Measurements from ENCODE around the gene C9orf78.

Gene C9orf78

DNA sequence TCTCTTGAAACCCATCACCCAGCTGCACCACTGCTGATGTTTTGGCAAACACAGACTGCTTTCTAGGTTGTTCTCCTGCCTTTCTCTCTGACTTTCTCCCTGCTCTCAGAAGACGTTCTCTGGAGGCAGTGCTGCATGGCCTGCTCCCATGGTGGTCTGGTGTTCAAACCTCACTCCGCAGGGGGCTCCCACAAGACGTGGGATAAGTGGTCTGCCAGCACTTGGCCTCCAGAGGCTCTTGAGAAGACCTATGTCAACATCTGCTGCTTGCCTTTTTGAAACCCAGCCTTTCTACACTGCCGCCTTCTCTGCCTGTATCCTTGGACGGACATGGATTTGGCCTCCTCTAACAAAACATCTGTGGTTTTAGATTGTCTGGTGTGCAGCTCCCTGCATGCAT lies 16.7 kb upstream of the C9orf78 start:
- Histone ChIP-seq H3K36me3 (ENCODE audit: control insufficient read depth, insufficient read depth, low read length, severe bottlenecking) (peaks cover 52% of the 10 kb centered on the region), H3K4me1 (ENCODE audit: control insufficient read depth, insufficient read depth, low read length) (no peaks in the 10 kb centered on the region), H3K27me3 (replicated peaks; ENCODE audit: control insufficient read depth, insufficient read depth, low read length) (no peaks in the 10 kb centered on the region), H3K4me3 (ENCODE audit: low read length) (no peak overlapping the region), H3K9me3 (ENCODE audit: control insufficient read depth, low read length) (no peaks in the 10 kb centered on the region), H3K9ac (ENCODE audit: low read length) (no peak overlapping the region)
- no peak for DNase-seq (ENCODE audit: low read depth)

DNA sequence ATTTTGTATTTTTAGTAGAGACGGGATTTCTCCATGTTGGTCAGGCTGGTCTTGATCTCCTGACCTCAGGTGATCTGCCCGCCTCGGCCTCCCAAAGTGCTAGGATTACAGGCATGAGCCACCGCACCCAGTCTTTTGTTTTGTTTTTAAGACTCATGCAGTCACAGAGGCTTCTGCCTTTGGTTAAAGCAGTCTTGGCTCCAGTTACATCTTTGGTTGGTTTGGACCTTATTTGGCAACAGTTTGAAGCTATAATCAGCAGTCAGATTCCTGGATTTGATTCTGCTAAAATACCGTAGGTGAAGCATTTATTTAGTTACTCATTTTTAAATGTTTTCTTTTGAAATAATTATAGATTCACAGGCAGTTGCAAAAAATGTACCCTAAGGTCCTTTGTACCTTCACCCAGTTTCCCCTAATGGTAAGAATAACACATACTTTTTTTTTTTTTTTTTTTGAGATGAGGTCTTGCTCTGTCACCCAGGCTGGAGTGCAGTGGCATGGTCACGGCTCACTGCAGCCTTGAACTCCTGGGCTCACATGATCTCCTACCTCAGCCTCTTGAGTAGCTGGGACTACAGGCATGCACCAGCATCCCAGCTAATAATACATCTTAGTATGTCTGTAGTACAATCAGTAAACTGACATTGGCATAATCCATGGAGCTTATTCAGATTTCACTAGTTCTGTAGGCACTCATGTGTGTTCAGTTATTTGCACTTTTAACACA lies 15.9 kb upstream of the C9orf78 start:
- H3K4me3 ChIP-seq (ENCODE audit: low read length) = no peak overlapping the region
- peak; percentile 48 for DNase-seq (ENCODE audit: low read depth)
- H3K36me3 ChIP-seq (ENCODE audit: control insufficient read depth, insufficient read depth, low read length, severe bottlenecking) = peaks cover 46% of the 10 kb centered on the region
- no peaks in the 10 kb centered on the region for H3K4me1 ChIP-seq (ENCODE audit: control insufficient read depth, insufficient read depth, low read length)
- H3K27me3 ChIP-seq (replicated peaks; ENCODE audit: control insufficient read depth, insufficient read depth, low read length) = no peaks in the 10 kb centered on the region
- H3K9me3 ChIP-seq (ENCODE audit: control insufficient read depth, low read length) = no peaks in the 10 kb centered on the region
- H3K9ac ChIP-seq (ENCODE audit: low read length) = no peak overlapping the region

DNA sequence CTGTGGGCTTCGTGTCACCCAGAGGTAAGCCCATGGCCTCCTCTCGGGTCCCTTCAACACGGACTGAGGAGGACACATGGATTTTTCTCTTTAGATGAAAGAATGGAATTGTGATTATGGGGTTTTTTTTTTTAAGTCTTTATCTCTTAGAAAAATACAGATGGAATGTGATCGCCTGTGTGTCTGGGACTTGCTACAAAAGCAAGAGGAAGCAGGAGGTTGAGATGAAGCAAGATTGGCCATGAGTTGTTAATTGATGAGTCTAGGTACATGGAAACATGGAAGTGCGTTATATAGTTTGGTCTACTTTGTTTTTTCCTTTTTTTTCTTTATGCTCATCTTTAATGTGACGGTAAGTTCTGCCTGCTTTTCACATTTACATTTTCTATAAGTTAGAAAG lies 14.8 kb upstream of the C9orf78 start:
- Histone ChIP-seq H3K4me3 (ENCODE audit: low read length) (no peak overlapping the region), H3K27me3 (replicated peaks; ENCODE audit: control insufficient read depth, insufficient read depth, low read length) (no peaks in the 10 kb centered on the region), H3K36me3 (ENCODE audit: control insufficient read depth, insufficient read depth, low read length, severe bottlenecking) (peaks cover 40% of the 10 kb centered on the region)

DNA sequence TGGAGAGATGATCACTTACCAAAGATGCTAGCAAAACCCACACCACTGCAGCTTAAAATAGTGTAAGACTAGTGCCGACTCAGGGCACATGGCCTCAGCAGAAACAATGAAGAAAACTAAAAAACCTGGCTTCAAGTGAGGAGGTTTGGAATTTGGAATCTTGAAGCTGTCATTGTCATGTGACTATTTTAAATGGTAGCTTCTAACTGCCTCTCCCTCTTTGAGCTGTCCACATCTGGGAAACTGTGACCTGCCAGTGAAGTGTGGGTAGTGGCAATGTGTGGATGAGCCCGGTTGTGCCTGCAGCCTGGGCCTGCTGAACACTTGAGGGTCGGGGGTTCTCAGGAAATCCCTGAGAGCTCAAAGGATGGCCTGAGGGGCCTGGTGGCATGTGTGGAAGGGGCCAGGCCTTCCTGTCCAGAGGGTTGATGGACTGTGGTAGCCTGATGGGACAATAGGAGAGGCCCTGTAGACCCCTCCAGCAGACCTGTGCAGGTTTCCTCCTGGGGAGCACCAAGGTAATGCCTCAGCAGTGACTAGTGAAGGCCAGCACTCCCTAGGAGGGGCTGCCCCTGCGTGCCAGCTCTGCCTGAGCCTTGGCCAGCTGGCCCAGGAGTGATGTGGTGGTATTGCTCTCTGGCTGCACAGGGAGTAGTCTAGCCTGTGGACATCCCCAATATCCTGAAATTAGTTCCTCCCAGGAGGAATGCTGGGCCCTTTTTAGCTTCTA lies 13.8 kb upstream of the C9orf78 start:
- Histone ChIP-seq H3K36me3 (ENCODE audit: control insufficient read depth, insufficient read depth, low read length, severe bottlenecking) (peaks cover 31% of the 10 kb centered on the region), H3K4me1 (ENCODE audit: control insufficient read depth, insufficient read depth, low read length) (no peaks in the 10 kb centered on the region), H3K4me3 (ENCODE audit: low read length) (no peak overlapping the region), H3K9me3 (ENCODE audit: control insufficient read depth, low read length) (no peaks in the 10 kb centered on the region), H3K9ac (ENCODE audit: low read length) (no peak overlapping the region), H3K27me3 (replicated peaks; ENCODE audit: control insufficient read depth, insufficient read depth, low read length) (no peaks in the 10 kb centered on the region)
- no peak for DNase-seq (ENCODE audit: low read depth)

More for the DNA sequence above, 14.8 kb upstream of the C9orf78 start:
- no peaks in the 10 kb centered on the region for H3K9me3 ChIP-seq (ENCODE audit: control insufficient read depth, low read length)
- no peak for DNase-seq (ENCODE audit: low read depth)
- H3K4me1 ChIP-seq (ENCODE audit: control insufficient read depth, insufficient read depth, low read length) = no peaks in the 10 kb centered on the region
- no peak overlapping the region for H3K9ac ChIP-seq (ENCODE audit: low read length)

DNA sequence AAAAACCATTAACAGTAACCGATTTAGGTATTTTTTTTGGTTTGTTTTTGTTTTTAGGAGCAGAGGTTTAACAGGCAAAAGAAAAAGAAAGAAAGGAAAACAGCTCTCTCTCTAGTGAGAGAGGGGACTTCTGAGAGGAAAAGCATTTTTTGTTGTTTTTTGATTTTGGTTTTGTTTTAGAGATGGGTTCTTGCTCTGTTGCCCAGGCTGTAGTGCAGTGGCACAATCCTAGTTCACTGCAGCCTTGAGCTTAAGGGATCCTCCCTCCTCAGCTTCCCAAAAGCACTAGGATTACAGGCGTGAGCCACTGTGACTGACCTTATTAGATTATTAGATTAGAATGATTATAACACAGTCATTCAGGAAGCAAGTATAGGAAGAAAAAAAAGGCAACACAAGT lies 10.3 kb upstream of the C9orf78 start:
- Histone ChIP-seq H3K27me3 (replicated peaks; ENCODE audit: control insufficient read depth, insufficient read depth, low read length) (no peaks in the 10 kb centered on the region), H3K4me3 (ENCODE audit: low read length) (no peak overlapping the region), H3K4me1 (ENCODE audit: control insufficient read depth, insufficient read depth, low read length) (no peaks in the 10 kb centered on the region), H3K36me3 (ENCODE audit: control insufficient read depth, insufficient read depth, low read length, severe bottlenecking) (peaks cover 4% of the 10 kb centered on the region), H3K9ac (ENCODE audit: low read length) (no peak overlapping the region), H3K9me3 (ENCODE audit: control insufficient read depth, low read length) (no peaks in the 10 kb centered on the region)
- DNase-seq (ENCODE audit: low read depth) = no peak

DNA sequence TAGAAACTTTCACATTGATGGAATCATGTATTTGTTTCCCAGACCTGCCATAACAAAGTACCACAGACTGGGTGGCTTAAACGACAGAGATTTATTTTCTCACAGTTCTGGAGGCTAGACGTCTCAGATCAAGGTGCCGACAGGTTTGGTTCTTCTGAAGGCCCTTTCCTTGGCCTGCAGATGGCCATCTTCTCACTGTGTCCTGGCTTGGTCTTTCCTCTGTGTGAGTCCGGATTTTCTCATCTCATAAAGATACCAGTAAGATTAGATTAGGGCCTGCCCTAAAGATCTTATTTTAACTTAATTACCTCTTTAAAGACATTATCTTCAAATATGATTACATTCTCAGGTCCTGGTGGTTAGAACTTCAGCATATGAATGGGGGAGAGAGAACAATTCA lies 6.0 kb upstream of the C9orf78 start:
- Histone ChIP-seq H3K4me1 (ENCODE audit: control insufficient read depth, insufficient read depth, low read length) (peaks cover 19% of the 10 kb centered on the region), H3K27me3 (replicated peaks; ENCODE audit: control insufficient read depth, insufficient read depth, low read length) (no peaks in the 10 kb centered on the region), H3K9ac (ENCODE audit: low read length) (no peak overlapping the region), H3K9me3 (ENCODE audit: control insufficient read depth, low read length) (no peaks in the 10 kb centered on the region), H3K36me3 (ENCODE audit: control insufficient read depth, insufficient read depth, low read length, severe bottlenecking) (no peaks in the 10 kb centered on the region), H3K4me3 (ENCODE audit: low read length) (no peak overlapping the region)
- DNase-seq (ENCODE audit: low read depth) = no peak

DNA sequence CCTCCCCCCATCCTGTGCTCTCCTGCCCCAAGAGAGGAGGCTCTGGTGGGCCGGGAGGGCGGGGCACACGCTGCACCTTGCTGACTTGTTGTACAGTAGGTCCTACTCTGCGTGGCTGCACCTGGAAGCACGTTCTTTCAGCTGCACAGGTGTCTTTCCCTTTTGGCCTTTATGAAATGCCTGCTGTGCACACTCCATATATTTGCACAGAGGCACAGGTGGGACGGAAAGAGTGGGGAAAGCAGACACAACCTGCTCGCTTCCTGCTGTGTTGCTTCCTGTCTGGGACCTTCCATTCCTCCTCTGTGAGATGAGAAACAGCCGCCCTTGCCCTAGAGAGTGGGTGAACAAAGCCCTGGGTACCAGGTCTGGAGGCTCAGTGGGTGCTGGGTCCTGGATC lies 5.0 kb upstream of the C9orf78 start:
- no peak for DNase-seq (ENCODE audit: low read depth)
- no peaks in the 10 kb centered on the region for H3K27me3 ChIP-seq (replicated peaks; ENCODE audit: control insufficient read depth, insufficient read depth, low read length)
- H3K4me3 ChIP-seq (ENCODE audit: low read length) = no peak overlapping the region
- H3K36me3 ChIP-seq (ENCODE audit: control insufficient read depth, insufficient read depth, low read length, severe bottlenecking) = no peaks in the 10 kb centered on the region
- H3K4me1 ChIP-seq (ENCODE audit: control insufficient read depth, insufficient read depth, low read length) = peaks cover 22% of the 10 kb centered on the region
- no peak overlapping the region for H3K9ac ChIP-seq (ENCODE audit: low read length)
- H3K9me3 ChIP-seq (ENCODE audit: control insufficient read depth, low read length) = no peaks in the 10 kb centered on the region

DNA sequence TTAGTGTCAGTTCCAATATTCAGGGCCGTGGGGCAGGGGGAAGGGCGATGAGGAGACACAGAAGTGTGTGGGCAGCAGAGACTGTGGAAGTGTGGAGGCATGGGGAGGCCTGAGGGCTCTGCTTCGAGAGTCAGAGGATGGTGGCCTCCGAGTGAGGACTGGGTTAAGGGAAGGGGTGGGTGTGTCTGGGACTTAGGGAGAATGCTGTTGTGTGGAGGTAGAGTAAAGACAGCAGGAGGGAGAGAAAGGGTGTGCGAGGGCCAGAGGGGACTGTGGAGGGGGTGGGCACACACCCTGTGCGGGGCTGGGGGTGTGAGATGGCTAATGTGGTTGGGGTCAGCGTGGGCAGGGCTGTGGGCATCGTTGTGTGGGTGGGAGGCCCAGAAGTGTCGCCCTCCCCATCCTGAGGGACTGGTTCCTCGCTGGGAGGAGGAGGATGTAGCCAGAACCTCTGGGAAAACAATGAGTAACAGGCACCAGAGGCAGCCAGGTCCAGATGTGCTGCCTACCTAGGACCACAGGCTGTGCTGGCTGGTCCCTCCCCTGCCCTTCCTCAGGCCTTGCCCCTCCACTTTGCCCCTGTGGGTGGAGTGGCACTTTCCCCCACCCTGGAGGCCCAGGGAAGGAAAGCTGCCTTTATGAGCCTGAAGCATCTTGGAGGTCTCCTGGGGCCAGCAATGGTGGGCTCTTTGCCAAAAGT lies 4.4 kb upstream of the C9orf78 start:
- DNase-seq (ENCODE audit: low read depth) = peak; percentile 5
- H3K9me3 ChIP-seq (ENCODE audit: control insufficient read depth, low read length) = no peaks in the 10 kb centered on the region
- H3K9ac ChIP-seq (ENCODE audit: low read length) = no peak overlapping the region
- no peaks in the 10 kb centered on the region for H3K27me3 ChIP-seq (replicated peaks; ENCODE audit: control insufficient read depth, insufficient read depth, low read length)
- peaks cover 22% of the 10 kb centered on the region for H3K4me1 ChIP-seq (ENCODE audit: control insufficient read depth, insufficient read depth, low read length)
- no peak overlapping the region for H3K4me3 ChIP-seq (ENCODE audit: low read length)
- H3K36me3 ChIP-seq (ENCODE audit: control insufficient read depth, insufficient read depth, low read length, severe bottlenecking) = no peaks in the 10 kb centered on the region

DNA sequence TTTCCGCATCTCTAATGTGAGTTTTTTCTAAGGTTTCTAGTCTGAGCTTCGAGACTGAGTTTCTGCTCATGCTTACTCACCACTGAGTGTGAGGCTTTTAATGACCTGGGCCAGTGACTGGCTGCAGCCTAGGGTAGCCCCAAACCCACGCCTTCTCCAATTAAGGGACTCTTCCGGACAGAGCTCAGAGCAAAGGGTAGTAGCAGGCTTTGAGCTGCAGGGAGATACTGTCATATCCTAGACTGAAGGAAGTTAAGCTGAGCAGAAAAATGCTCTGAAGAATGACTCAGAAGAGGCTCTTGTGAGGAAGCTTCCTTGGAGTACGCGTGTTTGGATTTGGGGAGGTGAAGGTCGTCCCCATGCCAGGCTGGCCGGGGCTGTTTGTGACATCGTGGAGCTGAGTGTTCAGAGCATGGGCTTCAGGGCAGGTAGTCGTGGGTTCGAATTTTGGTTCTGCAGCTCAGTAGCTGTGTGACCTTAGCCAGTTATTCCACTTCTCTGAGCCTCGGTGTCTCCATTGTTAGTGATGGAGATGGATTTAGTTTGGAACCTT lies 3.7 kb upstream of the C9orf78 start:
- H3K9ac ChIP-seq (ENCODE audit: low read length) = no peak overlapping the region
- no peaks in the 10 kb centered on the region for H3K27me3 ChIP-seq (replicated peaks; ENCODE audit: control insufficient read depth, insufficient read depth, low read length)
- peak; percentile 80 for DNase-seq (ENCODE audit: low read depth)
- H3K4me1 ChIP-seq (ENCODE audit: control insufficient read depth, insufficient read depth, low read length) = peaks cover 28% of the 10 kb centered on the region
- H3K36me3 ChIP-seq (ENCODE audit: control insufficient read depth, insufficient read depth, low read length, severe bottlenecking) = no peaks in the 10 kb centered on the region
- H3K4me3 ChIP-seq (ENCODE audit: low read length) = no peak overlapping the region
- H3K9me3 ChIP-seq (ENCODE audit: control insufficient read depth, low read length) = no peaks in the 10 kb centered on the region

DNA sequence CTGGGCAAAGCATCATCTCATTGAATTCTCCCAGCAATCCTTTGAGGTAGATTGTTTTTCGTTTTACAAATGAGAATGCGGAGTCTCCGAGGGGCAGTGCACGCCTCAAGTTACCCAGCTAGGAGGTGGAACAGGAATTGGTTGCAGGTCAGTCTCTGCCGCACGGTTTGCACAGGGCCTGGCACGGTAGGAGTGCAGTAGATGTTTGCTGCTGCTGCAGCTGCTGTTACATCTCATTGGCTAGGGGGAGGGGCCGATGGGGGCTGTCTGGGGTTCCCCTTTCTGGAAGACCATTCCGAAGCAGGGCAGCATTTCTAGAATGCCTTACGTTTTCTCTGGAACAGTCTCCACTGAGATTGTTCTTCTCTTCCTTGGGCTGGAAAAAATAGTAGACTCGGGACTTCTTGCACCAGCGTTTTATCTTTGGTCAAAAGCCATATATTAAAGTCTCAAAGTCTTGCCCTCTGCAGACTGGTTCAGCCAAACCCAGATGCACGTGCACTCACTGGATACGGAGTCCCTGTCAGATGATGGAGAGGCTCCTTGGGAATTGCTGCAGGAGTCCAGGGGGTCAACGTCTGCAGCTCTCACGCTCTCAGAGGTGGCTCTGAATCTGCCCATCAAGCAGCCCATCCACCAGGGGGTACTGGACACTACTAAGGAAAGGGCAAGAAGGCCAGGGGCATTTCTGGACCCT lies 1.4 kb upstream of the C9orf78 start:
- Histone ChIP-seq H3K4me3 (ENCODE audit: low read length) (peak overlapping the region; percentile 94), H3K36me3 (ENCODE audit: control insufficient read depth, insufficient read depth, low read length, severe bottlenecking) (peaks cover 16% of the 10 kb centered on the region)
- DNase-seq (ENCODE audit: low read depth) = peak; percentile 22

DNA sequence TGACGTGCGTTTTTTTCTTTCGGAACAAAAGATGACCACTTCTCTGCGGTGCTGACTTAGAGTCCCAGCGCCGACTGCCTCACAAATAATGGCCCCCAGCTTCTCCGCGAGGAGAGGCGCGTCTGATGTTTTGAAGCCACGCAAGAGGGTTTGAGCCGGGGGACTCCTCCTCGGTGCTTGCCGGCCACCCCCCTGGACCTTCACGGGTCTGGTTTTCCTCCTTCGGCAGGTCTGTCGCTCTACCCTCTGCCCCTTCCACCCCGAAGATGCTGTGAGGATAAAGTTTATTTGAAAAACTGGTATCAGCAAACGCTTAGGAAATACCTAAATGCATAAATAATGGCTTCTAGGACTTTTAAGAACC lies 767 bp upstream of the C9orf78 start:
- peaks cover 23% of the 10 kb centered on the region for H3K36me3 ChIP-seq (ENCODE audit: control insufficient read depth, insufficient read depth, low read length, severe bottlenecking)
- peak overlapping the region; percentile 91 for H3K9ac ChIP-seq (ENCODE audit: low read length)
- H3K4me1 ChIP-seq (ENCODE audit: control insufficient read depth, insufficient read depth, low read length) = peaks cover 30% of the 10 kb centered on the region
- peak overlapping the region; percentile 94 for H3K4me3 ChIP-seq (ENCODE audit: low read length)
- no peak for DNase-seq (ENCODE audit: low read depth)
- H3K9me3 ChIP-seq (ENCODE audit: control insufficient read depth, low read length) = no peaks in the 10 kb centered on the region
- H3K27me3 ChIP-seq (replicated peaks; ENCODE audit: control insufficient read depth, insufficient read depth, low read length) = no peaks in the 10 kb centered on the region

More for the DNA sequence above, 1.4 kb upstream of the C9orf78 start:
- peak overlapping the region; percentile 91 for H3K9ac ChIP-seq (ENCODE audit: low read length)
- no peaks in the 10 kb centered on the region for H3K27me3 ChIP-seq (replicated peaks; ENCODE audit: control insufficient read depth, insufficient read depth, low read length)
- H3K4me1 ChIP-seq (ENCODE audit: control insufficient read depth, insufficient read depth, low read length) = peaks cover 30% of the 10 kb centered on the region
- no peaks in the 10 kb centered on the region for H3K9me3 ChIP-seq (ENCODE audit: control insufficient read depth, low read length)

Measured in adipocyte (in vitro differentiated cells).